Prostate gland (tissue), 2 donors: ENCODE results near the gene TFCP2.

ENCODE experiments used
- POLR2AphosphoS5 ChIP-seq: sonication (generic); formaldehyde crosslinking; IDR thresholded peaks from one replicate; pipeline ENCODE4 v1.6.1; 2017; ENCODE audit warnings: antibody characterized with exemption
- TF ChIP-seq, protein P1 (sequence below), 4 experiments: fragments of 200-600 bp in 2 of 4; fragments of 450-650 bp in 2 of 4; sonication (generic) in 2 of 4; IDR thresholded peaks; 1 replicate in 3 of 4; 2 replicates in 1 of 4; pipeline ENCODE4 v1.5.1; 2016 to 2019; ENCODE audit warnings: antibody characterized with exemption in 4 of 4, mild to moderate bottlenecking in 2 of 4, moderate library complexity in 2 of 4

DNA sequence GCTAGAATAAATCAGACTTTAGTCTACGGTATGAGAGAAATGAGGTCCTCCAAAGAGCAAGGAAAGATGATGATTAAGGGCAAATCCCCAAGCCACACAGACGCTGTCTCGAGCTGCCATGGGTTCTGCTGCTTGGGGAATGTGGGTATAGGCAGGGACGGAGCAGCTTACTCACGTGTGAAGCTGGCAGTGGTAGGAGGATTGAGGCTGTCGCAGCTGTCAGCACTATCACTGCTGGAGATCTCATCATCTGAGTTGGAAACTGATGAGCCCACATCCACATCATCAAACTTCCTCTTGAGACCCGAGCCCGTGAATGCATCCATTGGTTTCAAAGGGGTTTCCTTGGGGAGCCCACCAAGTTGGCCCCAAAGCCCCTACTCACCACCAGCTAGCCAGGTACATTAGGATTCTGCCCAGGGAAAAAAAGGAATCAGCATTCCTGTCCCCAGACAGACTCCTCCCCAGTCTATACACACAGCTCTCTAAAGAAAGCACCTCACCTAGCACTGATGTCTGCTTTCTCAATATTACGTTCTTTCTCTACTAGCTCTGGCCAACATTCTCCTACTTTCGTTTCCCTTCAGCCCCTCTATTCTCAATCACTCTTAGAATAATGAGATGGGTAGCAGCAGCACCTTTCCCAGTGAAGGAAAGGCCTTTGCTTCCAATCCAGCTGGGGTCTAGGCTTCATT is 96.6 kb downstream of the TFCP2 start:
- TF ChIP-seq, protein P1, sequence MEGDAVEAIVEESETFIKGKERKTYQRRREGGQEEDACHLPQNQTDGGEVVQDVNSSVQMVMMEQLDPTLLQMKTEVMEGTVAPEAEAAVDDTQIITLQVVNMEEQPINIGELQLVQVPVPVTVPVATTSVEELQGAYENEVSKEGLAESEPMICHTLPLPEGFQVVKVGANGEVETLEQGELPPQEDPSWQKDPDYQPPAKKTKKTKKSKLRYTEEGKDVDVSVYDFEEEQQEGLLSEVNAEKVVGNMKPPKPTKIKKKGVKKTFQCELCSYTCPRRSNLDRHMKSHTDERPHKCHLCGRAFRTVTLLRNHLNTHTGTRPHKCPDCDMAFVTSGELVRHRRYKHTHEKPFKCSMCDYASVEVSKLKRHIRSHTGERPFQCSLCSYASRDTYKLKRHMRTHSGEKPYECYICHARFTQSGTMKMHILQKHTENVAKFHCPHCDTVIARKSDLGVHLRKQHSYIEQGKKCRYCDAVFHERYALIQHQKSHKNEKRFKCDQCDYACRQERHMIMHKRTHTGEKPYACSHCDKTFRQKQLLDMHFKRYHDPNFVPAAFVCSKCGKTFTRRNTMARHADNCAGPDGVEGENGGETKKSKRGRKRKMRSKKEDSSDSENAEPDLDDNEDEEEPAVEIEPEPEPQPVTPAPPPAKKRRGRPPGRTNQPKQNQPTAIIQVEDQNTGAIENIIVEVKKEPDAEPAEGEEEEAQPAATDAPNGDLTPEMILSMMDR (IDR thresholded peaks at IDR 0.05), result no peak
- TF ChIP-seq POLR2AphosphoS5, result no peak
